Left lung (tissue), 10 donors: Measurements from ENCODE around the gene CTDSP2. TPM values are rescaled to one million over a fixed set of nuclear protein-coding genes. Genes with fewer than 3 reads are reported as not detected.

ENCODE experiments used
- ATAC-seq: fragments of 200-7000 bp; cut with Tn5 transposase; one replicate; pipeline ENCODE4 v1.9.1; 2020; ENCODE audit warnings: moderate library complexity
- DNase-seq, 4 donors: peaks; one replicate each; pipeline ENCODE4 v3.0.0-alpha.2; 2013 to 2020
- H3K27ac ChIP-seq, 2 donors: fragments of 200-600 bp; sonication (generic) in 1 of 2; one replicate each; pipeline versions ENCODE4 v1.5.0 to v1.8.0; 2020 to 2021
- H3K27me3 ChIP-seq, 2 donors: fragments of 200-600 bp; sonication (generic) in 1 of 2; one replicate each; pipeline versions ENCODE4 v1.5.0 to v1.8.0; 2020 to 2021
- H3K36me3 ChIP-seq, 2 donors: fragments of 200-600 bp; sonication (generic) in 1 of 2; one replicate each; pipeline versions ENCODE4 v1.5.0 to v1.8.0; 2020 to 2021
- H3K4me1 ChIP-seq, 2 donors: fragments of 200-600 bp; one replicate each; pipeline ENCODE4 v1.8.0; 2021
- H3K4me3 ChIP-seq, 2 donors: fragments of 200-600 bp; sonication (generic) in 1 of 2; one replicate each; pipeline versions ENCODE4 v1.5.0 to v1.8.0; 2020 to 2021; ENCODE audit warnings: mild to moderate bottlenecking in 1 of 2
- H3K9me3 ChIP-seq, 2 donors: fragments of 200-600 bp; sonication (generic) in 1 of 2; one replicate each; pipeline versions ENCODE4 v1.5.0 to v1.8.0; 2020 to 2021
- CTCF ChIP-seq, 2 donors: fragments of 200-600 bp; sonication (generic) in 1 of 2; IDR thresholded peaks; one replicate each; pipeline versions ENCODE4 v1.5.0 to v1.8.0; 2021; ENCODE audit warnings: antibody characterized with exemption in 2 of 2
- intact Hi-C, 2 donors: fragments of 100-400 bp; cut with DNase I; formaldehyde crosslinking; loops; one replicate each; pipeline versions ENCODE4 v1.11.2 to v1.14.2; 2022
- polyA plus RNA-seq, 6 donors: library from polyadenylated mRNA; unstranded; fragments of 120-200 nt; gene quantifications; one replicate each; pipeline ENCODE4 v1.2.1, GENCODE V29; 2013; ENCODE audit not compliant: insufficient read length in 6 of 6
- total RNA-seq, 2 donors: library from RNA; stranded (reverse); fragmentation: NEBNext Ultra II Directional; extraction: Animal tissue kit (Norgen Biotek cat#: 25700); gene quantifications; one replicate each; pipeline ENCODE4 v1.2.1, GENCODE V29; 2021
- donor health status: DM: no; HTN: yes; CAD: no.
- donor health status: DM: no; HTN: no; CAD: no.

Gene CTDSP2
- total and polyA plus RNA-seq, 8 donors: 179 to 321 (median 283) TPM

GRCh38 chr12:57811028-57811755, 35.3 kb downstream of the CTDSP2 start:
- Histone ChIP-seq H3K9me3 (no peaks in the 10 kb centered on the region), H3K4me1 (peaks cover under 1 to 19% of the 10 kb centered on the region in 2 donors), H3K27ac (no peak overlapping the region), H3K36me3 (peaks cover 0 to 68% of the 10 kb centered on the region in 2 donors), H3K4me3 (no peak overlapping the region), H3K27me3 (no peaks in the 10 kb centered on the region)
- ATAC-seq (no peak), DNase-seq (no peak)
- intact Hi-C loops: no loop called here
- TF ChIP-seq CTCF (IDR thresholded peaks at IDR 0.05): no peak

GRCh38 chr12:57810450-57810849, 36.1 kb downstream of the CTDSP2 start:
- no peak for ATAC-seq
- peaks cover 0 to 73% of the 10 kb centered on the region in 2 donors for H3K36me3 ChIP-seq
- no peak overlapping the region for H3K27ac ChIP-seq
- H3K4me3 ChIP-seq: no peak overlapping the region
- no peak for TF ChIP-seq CTCF (IDR thresholded peaks at IDR 0.05)
- no peaks in the 10 kb centered on the region for H3K27me3 ChIP-seq
- intact Hi-C loops: no loop called here
- H3K9me3 ChIP-seq: no peaks in the 10 kb centered on the region
- no peak for DNase-seq
- peaks cover 0 to 11% of the 10 kb centered on the region in 2 donors for H3K4me1 ChIP-seq

- intact Hi-C loops: no loop called here
- H3K27me3 ChIP-seq: no peaks in the 10 kb centered on the region
- DNase-seq (no peak), ATAC-seq (no peak)
- peaks cover 0 to 8% of the 10 kb centered on the region in 2 donors for H3K4me1 ChIP-seq
- no peak overlapping the region for H3K4me3 ChIP-seq
- no peaks in the 10 kb centered on the region for H3K9me3 ChIP-seq
- H3K36me3 ChIP-seq: peaks cover 0 to 83% of the 10 kb centered on the region in 2 donors
- TF ChIP-seq CTCF (IDR thresholded peaks at IDR 0.05): no peak
- no peak overlapping the region for H3K27ac ChIP-seq
Measured at GRCh38 chr12:57809425-57809824, 37.1 kb downstream of the CTDSP2 start.

GRCh38 chr12:57808351-57808750, 38.2 kb downstream of the CTDSP2 start:
- no peak for ATAC-seq
- TF ChIP-seq CTCF (IDR thresholded peaks at IDR 0.05): no peak
- Histone ChIP-seq H3K36me3 (peaks cover 0 to 90% of the 10 kb centered on the region in 2 donors), H3K4me1 (peaks cover 0 to 8% of the 10 kb centered on the region in 2 donors), H3K27me3 (no peaks in the 10 kb centered on the region), H3K4me3 (no peak overlapping the region), H3K9me3 (no peaks in the 10 kb centered on the region), H3K27ac (no peak overlapping the region)
- intact Hi-C loops: no loop called here
- no peak for DNase-seq

GRCh38 chr12:57807285-57807684, 39.2 kb downstream of the CTDSP2 start:
- H3K27me3 ChIP-seq: no peaks in the 10 kb centered on the region
- no peaks in the 10 kb centered on the region for H3K9me3 ChIP-seq
- peaks cover 0 to 90% of the 10 kb centered on the region in 2 donors for H3K36me3 ChIP-seq
- TF ChIP-seq CTCF (IDR thresholded peaks at IDR 0.05): no peak
- no peak overlapping the region for H3K4me3 ChIP-seq
- no peak overlapping the region for H3K27ac ChIP-seq
- DNase-seq (no peak), ATAC-seq (no peak)
- intact Hi-C loops: no loop called here
- H3K4me1 ChIP-seq: peaks cover 0 to 8% of the 10 kb centered on the region in 2 donors
